K562 (cell line): ENCODE data around the gene FLT1.

Source experiments
- CCAR2 ChIP-seq: fragments of 200-400 bp; formaldehyde crosslinking; IDR thresholded peaks from 2 replicates; pipeline ENCODE4 v1.6.1; 2017; ENCODE audit warnings: mild to moderate bottlenecking, low read depth, low read length
- POLR2A ChIP-seq: fragments of 450-650 bp; conservative IDR thresholded peaks from 2 replicates; pipeline ENCODE4 v1.6.1; 2016
- RAD21 ChIP-seq, 2 experiments: fragments of 250-450 bp in 1 of 2; fragments of 450-650 bp in 1 of 2; sonication (Bioruptor Pico) in 1 of 2; formaldehyde crosslinking in 1 of 2; IDR thresholded peaks in 1 of 2; conservative IDR thresholded peaks in 1 of 2; 2 replicates each; pipeline versions ENCODE4 v1.4.0 to v1.8.0; 2020 to 2022; ENCODE audit warnings: mild to moderate bottlenecking in 2 of 2, moderate library complexity in 1 of 2
- RBBP5 ChIP-seq: fragments of 200-600 bp; sonication (generic); IDR thresholded peaks from 2 replicates; pipeline ENCODE4 v1.6.1; 2012; ENCODE audit warnings: borderline replicate concordance, mild to moderate bottlenecking, low read length, control low read depth, inconsistent platforms; ENCODE audit not compliant: insufficient read depth, poor library complexity, severe bottlenecking
- REST ChIP-seq, 2 experiments: fragments of 450-650 bp; formaldehyde crosslinking in 1 of 2; IDR thresholded peaks; 2 replicates each; pipeline versions ENCODE4 v1.4.0 to v1.6.1; 2014 to 2020; ENCODE audit warnings: mild to moderate bottlenecking in 2 of 2, borderline replicate concordance in 1 of 2, low read depth in 1 of 2
- TAF1 ChIP-seq: IDR thresholded peaks from 2 replicates; pipeline ENCODE4 v1.6.1; 2011; ENCODE audit warnings: mild to moderate bottlenecking, low read length, moderate library complexity; ENCODE audit not compliant: insufficient read depth, control insufficient read depth, severe bottlenecking; ENCODE audit errors: extremely low read depth
- U2AF1 ChIP-seq: fragments of 200-400 bp; formaldehyde crosslinking; optimal IDR thresholded peaks from 2 replicates; pipeline ENCODE3; 2017; ENCODE audit warnings: mild to moderate bottlenecking, low read depth, low read length, moderate library complexity
- ZBTB7A ChIP-seq: IDR thresholded peaks from 2 replicates; pipeline ENCODE4 v1.6.1; 2011; ENCODE audit warnings: low read depth, mild to moderate bottlenecking, low read length, moderate library complexity, borderline replicate concordance; ENCODE audit not compliant: control insufficient read depth
- ZFP36 ChIP-seq: fragments of 150-350 bp; IDR thresholded peaks from 2 replicates; pipeline ENCODE4 v1.6.1; 2018; ENCODE audit warnings: low read length, low read depth; ENCODE audit not compliant: partially characterized antibody
- TF ChIP-seq, protein P1 (sequence below), 3 experiments: IDR thresholded peaks in 2 of 3; conservative IDR thresholded peaks in 1 of 3; 2 replicates each; pipeline ENCODE4 v1.5.1; 2011 to 2012; ENCODE audit warnings: low read length in 3 of 3, mild to moderate bottlenecking in 3 of 3, control low read depth in 2 of 3, improper control_type of control experiment in 1 of 3, inconsistent platforms in 1 of 3, low read depth in 1 of 3, mixed read lengths in 1 of 3, moderate library complexity in 1 of 3; ENCODE audit not compliant: insufficient read depth in 2 of 3

DNA sequence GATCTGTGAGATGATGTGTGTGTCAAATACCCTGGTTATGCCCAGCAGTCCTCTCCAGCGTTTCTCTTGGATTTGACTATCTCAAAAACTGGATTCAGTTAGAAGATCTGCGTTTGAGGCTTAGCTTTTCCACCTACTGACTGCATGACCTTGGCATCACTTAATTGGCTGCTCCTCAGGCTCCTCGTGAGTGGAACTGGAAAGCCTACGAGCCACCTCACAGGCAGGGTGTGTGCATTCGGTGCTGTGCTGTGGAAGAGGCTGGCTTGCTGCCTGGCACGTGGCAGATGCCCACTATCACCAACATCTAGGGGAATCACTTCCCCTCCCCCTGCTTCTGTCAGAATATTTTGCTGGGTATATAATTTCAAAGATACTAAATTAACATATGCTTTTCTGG is 25.6 kb downstream of the FLT1 start:
- no peak for TF ChIP-seq CCAR2
- TF ChIP-seq POLR2A, result no peak
- TF ChIP-seq REST (IDR thresholded peaks at IDR 0.05; ENCODE audit: borderline replicate concordance), result no peak
- no peak for TF ChIP-seq REST (CRISPR knock-in tag; IDR thresholded peaks at IDR 0.05; ENCODE audit: low read depth)
- TF ChIP-seq RAD21 (CRISPR knock-in tag; conservative IDR thresholded peaks at IDR 0.05 in 1 of 2, IDR thresholded peaks at IDR 0.05 in 1 of 2), result no peak
- no peak for TF ChIP-seq TAF1
- TF ChIP-seq ZBTB7A, result no peak
- TF ChIP-seq U2AF1, result no peak
- TF ChIP-seq, protein P1, sequence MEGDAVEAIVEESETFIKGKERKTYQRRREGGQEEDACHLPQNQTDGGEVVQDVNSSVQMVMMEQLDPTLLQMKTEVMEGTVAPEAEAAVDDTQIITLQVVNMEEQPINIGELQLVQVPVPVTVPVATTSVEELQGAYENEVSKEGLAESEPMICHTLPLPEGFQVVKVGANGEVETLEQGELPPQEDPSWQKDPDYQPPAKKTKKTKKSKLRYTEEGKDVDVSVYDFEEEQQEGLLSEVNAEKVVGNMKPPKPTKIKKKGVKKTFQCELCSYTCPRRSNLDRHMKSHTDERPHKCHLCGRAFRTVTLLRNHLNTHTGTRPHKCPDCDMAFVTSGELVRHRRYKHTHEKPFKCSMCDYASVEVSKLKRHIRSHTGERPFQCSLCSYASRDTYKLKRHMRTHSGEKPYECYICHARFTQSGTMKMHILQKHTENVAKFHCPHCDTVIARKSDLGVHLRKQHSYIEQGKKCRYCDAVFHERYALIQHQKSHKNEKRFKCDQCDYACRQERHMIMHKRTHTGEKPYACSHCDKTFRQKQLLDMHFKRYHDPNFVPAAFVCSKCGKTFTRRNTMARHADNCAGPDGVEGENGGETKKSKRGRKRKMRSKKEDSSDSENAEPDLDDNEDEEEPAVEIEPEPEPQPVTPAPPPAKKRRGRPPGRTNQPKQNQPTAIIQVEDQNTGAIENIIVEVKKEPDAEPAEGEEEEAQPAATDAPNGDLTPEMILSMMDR (IDR thresholded peaks at IDR 0.05 in 2 of 3, conservative IDR thresholded peaks at IDR 0.05 in 1 of 3; ENCODE audit: insufficient read depth in 2 of 3, low read depth in 1 of 3, low read length in 3 of 3), result no peak
- no peak for TF ChIP-seq ZFP36
- no peak for TF ChIP-seq RBBP5
